Mesothelial cell of epicardium (in vitro differentiated cells): ENCODE results near the gene RCOR2. TPM values are rescaled to one million over a fixed set of nuclear protein-coding genes. Genes with fewer than 3 reads are reported as not detected.

Source experiments
- DNase-seq, 2 experiments: peaks; one replicate each; pipeline ENCODE4 v3.0.0; 2021; ENCODE audit warnings: low spot score in 2 of 2; ENCODE audit not compliant: unreplicated experiment in 2 of 2
- H3K27ac Mint-ChIP-seq: 2 replicates; pipeline ENCODE4 v1.8.0; 2021; ENCODE audit warnings: mixed read lengths
- H3K27me3 Mint-ChIP-seq: 2 replicates; pipeline ENCODE4 v1.8.0; 2021; ENCODE audit warnings: low read depth, mixed read lengths
- H3K36me3 Mint-ChIP-seq: 2 replicates; pipeline ENCODE4 v1.8.0; 2021; ENCODE audit warnings: mixed read lengths
- H3K4me1 Mint-ChIP-seq: 2 replicates; pipeline ENCODE4 v1.8.0; 2021; ENCODE audit warnings: mixed read lengths
- H3K4me3 Mint-ChIP-seq: 2 replicates; pipeline ENCODE4 v1.8.0; 2021; ENCODE audit warnings: mild to moderate bottlenecking, moderate library complexity, mixed read lengths
- H3K9me3 Mint-ChIP-seq: 2 replicates; pipeline ENCODE4 v1.8.0; 2021; ENCODE audit warnings: mixed read lengths
- total RNA-seq: library from RNA; stranded (reverse); gene quantifications from 3 replicates; pipeline ENCODE4 v1.2.1, GENCODE V29; 2021
- TF ChIP-seq, protein P1 (sequence below): fragments of 200-600 bp; sonication (generic); IDR thresholded peaks from one replicate; pipeline ENCODE4 v1.5.0; 2021; ENCODE audit warnings: antibody characterized with exemption; ENCODE audit not compliant: unreplicated experiment

The RCOR2 gene
- total RNA-seq, 1 donor from 2014 or later = 30.6 TPM

DNA sequence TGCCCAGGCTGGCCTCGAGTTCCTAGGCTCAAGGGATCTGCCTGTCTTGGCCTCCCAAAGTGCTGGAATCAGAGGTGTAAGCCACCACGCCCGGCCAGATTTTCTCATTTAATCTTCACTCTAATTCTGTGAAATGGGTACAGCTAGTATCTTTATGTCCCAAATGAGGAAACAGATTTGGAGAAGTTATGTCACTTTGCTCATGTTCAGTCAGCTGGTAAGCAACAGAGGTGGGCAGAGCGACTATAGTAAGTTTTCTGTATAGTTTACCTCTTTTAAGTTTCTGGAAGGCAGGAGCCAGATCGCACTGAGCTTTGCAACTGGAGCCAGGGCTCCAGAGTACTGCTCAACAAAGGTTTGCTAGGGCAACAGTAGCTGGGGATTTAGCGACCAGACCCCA lies 33.2 kb downstream of the RCOR2 start:
- no peaks in the 10 kb centered on the region for H3K36me3 Mint-ChIP-seq
- H3K27me3 Mint-ChIP-seq = no peaks in the 10 kb centered on the region
- no peaks in the 10 kb centered on the region for H3K9me3 Mint-ChIP-seq
- DNase-seq = no peak
- H3K27ac Mint-ChIP-seq = no peak overlapping the region
- H3K4me3 Mint-ChIP-seq = no peak overlapping the region
- H3K4me1 Mint-ChIP-seq = peaks cover 37% of the 10 kb centered on the region
- TF ChIP-seq, protein P1, sequence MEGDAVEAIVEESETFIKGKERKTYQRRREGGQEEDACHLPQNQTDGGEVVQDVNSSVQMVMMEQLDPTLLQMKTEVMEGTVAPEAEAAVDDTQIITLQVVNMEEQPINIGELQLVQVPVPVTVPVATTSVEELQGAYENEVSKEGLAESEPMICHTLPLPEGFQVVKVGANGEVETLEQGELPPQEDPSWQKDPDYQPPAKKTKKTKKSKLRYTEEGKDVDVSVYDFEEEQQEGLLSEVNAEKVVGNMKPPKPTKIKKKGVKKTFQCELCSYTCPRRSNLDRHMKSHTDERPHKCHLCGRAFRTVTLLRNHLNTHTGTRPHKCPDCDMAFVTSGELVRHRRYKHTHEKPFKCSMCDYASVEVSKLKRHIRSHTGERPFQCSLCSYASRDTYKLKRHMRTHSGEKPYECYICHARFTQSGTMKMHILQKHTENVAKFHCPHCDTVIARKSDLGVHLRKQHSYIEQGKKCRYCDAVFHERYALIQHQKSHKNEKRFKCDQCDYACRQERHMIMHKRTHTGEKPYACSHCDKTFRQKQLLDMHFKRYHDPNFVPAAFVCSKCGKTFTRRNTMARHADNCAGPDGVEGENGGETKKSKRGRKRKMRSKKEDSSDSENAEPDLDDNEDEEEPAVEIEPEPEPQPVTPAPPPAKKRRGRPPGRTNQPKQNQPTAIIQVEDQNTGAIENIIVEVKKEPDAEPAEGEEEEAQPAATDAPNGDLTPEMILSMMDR = no peak

GRCh38 chr11:63882555-63883242 lies 34.3 kb downstream of the RCOR2 start:
- H3K27me3 Mint-ChIP-seq = no peaks in the 10 kb centered on the region
- TF ChIP-seq, protein P1 = no peak
- H3K4me3 Mint-ChIP-seq = no peak overlapping the region
- H3K27ac Mint-ChIP-seq = peak overlapping the region; percentile 34
- H3K36me3 Mint-ChIP-seq = no peaks in the 10 kb centered on the region
- no peaks in the 10 kb centered on the region for H3K9me3 Mint-ChIP-seq
- H3K4me1 Mint-ChIP-seq = peaks cover 30% of the 10 kb centered on the region
- DNase-seq = no peak

GRCh38 chr11:63880403-63880790 lies 36.6 kb downstream of the RCOR2 start:
- no peaks in the 10 kb centered on the region for H3K9me3 Mint-ChIP-seq
- H3K4me1 Mint-ChIP-seq = peaks cover 22% of the 10 kb centered on the region
- H3K4me3 Mint-ChIP-seq = no peak overlapping the region
- no peak for DNase-seq
- TF ChIP-seq, protein P1 = no peak
- no peaks in the 10 kb centered on the region for H3K27me3 Mint-ChIP-seq
- peak overlapping the region; percentile 40 for H3K27ac Mint-ChIP-seq
- no peaks in the 10 kb centered on the region for H3K36me3 Mint-ChIP-seq

GRCh38 chr11:63879598-63880402 lies 37.2 kb downstream of the RCOR2 start:
- Mint-ChIP-seq H3K4me1 (peaks cover 22% of the 10 kb centered on the region), H3K9me3 (no peaks in the 10 kb centered on the region)
- DNase-seq = no peak

DNA sequence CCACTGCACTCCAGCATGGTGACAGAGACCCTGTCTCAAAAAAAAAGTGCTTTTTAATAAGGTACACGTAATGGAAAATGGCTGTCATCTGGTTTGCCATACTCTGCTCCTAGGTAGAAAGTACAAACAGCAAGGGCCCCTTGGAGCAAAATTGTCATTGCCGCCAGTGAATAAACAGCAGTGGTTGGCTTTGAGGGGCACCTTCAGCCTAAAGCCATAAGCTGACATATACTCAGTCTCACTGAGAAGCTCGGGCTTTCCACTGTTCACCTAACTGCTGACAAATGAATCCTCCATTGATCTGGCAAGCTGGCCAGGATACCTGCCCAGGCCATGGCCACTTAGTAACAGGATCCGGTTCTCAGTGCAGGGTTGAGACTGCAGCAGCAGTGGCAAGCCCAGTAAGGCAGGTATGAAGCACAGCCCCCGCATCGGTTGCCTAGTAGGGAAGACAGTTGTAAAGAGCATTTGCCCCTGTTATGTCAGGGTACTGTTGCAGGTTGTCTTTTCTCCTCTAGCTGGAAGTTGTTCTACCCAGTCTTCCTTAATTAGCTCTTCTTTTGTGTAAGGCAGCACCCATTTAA lies 39.2 kb downstream of the RCOR2 start:
- TF ChIP-seq, protein P1 = no peak
- H3K27me3 Mint-ChIP-seq = no peaks in the 10 kb centered on the region
- no peaks in the 10 kb centered on the region for H3K36me3 Mint-ChIP-seq
- H3K9me3 Mint-ChIP-seq = no peaks in the 10 kb centered on the region
- no peak overlapping the region for H3K27ac Mint-ChIP-seq
- DNase-seq = no peak
- H3K4me1 Mint-ChIP-seq = peaks cover 33% of the 10 kb centered on the region
- no peak overlapping the region for H3K4me3 Mint-ChIP-seq

More at GRCh38 chr11:63879598-63880402, 37.2 kb downstream of the RCOR2 start:
- no peaks in the 10 kb centered on the region for H3K36me3 Mint-ChIP-seq
- TF ChIP-seq, protein P1 = no peak
- no peak overlapping the region for H3K4me3 Mint-ChIP-seq
- no peaks in the 10 kb centered on the region for H3K27me3 Mint-ChIP-seq
- H3K27ac Mint-ChIP-seq = peak overlapping the region; percentile 30
